ENCODE data around the gene SGMS1.

Gene SGMS1

DNA sequence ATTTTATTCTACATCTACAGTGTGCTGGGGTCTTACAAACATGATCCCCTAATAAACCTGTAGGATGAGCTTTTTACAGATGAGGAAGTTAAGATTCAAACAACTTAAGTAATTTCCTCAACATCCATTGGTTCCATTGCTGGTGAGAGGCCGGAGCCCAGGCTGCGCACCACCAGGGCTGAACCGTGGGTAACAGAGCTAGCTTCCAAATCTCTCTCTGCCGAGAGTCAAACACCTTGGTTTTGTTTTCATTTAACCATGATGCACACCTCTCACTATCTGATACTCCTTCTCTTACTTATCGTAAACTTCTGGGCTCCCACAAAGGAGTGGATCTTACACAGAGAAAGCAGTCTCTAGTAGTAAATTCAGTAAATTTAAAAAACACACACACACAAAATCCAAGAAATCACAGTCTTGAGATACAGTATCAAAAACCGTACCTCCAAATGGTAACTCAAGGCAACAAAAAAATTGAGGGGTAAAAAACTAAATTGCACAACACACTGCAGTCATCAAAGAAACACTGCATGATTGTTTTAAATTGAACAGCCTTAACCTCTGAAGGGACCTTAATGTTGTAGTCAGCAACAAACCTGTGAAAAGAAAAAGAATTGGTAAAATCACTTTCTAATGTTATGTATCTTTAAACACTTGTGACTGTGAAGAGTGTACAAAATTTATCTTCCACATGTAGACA lies 20.5 kb downstream of the SGMS1 start:
- H3K9me3 ChIP-seq (ENCODE audit: control insufficient read depth, insufficient read depth, low read length), result no peaks in the 10 kb centered on the region
- H3K4me2 ChIP-seq (ENCODE audit: low read length), result peak overlapping the region; percentile 59
- H3K27ac ChIP-seq (ENCODE audit: low read depth, low read length), result no peak overlapping the region
- no peaks in the 10 kb centered on the region for H3K27me3 ChIP-seq (ENCODE audit: control insufficient read depth, low read length)
- H3K79me2 ChIP-seq (ENCODE audit: control insufficient read depth, low read length), result peaks cover 15% of the 10 kb centered on the region
- H3K36me3 ChIP-seq (ENCODE audit: control insufficient read depth, low read length), result no peaks in the 10 kb centered on the region
- H3K9me2 ChIP-seq (replicated peaks; ENCODE audit: control insufficient read depth, low read length), result no peaks in the 10 kb centered on the region
- TF ChIP-seq, protein P1, sequence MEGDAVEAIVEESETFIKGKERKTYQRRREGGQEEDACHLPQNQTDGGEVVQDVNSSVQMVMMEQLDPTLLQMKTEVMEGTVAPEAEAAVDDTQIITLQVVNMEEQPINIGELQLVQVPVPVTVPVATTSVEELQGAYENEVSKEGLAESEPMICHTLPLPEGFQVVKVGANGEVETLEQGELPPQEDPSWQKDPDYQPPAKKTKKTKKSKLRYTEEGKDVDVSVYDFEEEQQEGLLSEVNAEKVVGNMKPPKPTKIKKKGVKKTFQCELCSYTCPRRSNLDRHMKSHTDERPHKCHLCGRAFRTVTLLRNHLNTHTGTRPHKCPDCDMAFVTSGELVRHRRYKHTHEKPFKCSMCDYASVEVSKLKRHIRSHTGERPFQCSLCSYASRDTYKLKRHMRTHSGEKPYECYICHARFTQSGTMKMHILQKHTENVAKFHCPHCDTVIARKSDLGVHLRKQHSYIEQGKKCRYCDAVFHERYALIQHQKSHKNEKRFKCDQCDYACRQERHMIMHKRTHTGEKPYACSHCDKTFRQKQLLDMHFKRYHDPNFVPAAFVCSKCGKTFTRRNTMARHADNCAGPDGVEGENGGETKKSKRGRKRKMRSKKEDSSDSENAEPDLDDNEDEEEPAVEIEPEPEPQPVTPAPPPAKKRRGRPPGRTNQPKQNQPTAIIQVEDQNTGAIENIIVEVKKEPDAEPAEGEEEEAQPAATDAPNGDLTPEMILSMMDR (IDR thresholded peaks at IDR 0.05; ENCODE audit: low read depth, low read length, poor library complexity, severe bottlenecking), result no peak
- TF ChIP-seq EZH2phosphoT487 (IDR thresholded peaks at IDR 0.05; ENCODE audit: borderline replicate concordance, low read length), result no peak
- H3F3A ChIP-seq (ENCODE audit: control insufficient read depth, insufficient read depth), result no peaks in the 10 kb centered on the region
- H4K20me1 ChIP-seq (ENCODE audit: control insufficient read depth, insufficient read depth, low read depth, low read length), result peaks cover 9% of the 10 kb centered on the region; the same call in 1 of the 2 replicates
- no peak overlapping the region for H3K4me3 ChIP-seq (ENCODE audit: low read length)
- H3K4me1 ChIP-seq (ENCODE audit: control insufficient read depth, low read length), result peaks cover 26% of the 10 kb centered on the region

DNA sequence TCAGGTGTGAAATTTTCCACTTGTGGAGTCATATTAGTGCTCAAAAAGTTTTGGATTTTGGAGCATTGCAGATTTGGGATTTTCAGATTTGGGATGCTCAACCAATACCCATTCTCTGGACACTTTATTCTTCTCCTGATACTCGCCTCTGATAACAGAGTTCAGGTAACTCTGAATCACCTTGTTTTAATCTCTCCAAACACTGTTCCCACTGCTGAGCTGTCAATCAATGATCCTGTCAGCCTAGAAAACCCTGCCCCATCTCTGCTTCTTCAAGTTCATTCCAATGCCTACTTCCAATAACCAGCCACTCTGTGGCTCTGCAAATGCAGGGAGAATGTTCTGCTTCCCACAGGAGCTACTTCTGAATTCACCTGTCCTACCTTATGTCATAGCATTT lies 21.8 kb downstream of the SGMS1 start:
- Histone ChIP-seq H3K4me3 (ENCODE audit: low read length) (no peak overlapping the region), H3K4me1 (ENCODE audit: control insufficient read depth, low read length) (peaks cover 18% of the 10 kb centered on the region), H3K9me3 (ENCODE audit: control insufficient read depth, insufficient read depth, low read length) (no peaks in the 10 kb centered on the region), H3K27me3 (ENCODE audit: control insufficient read depth, low read length) (no peaks in the 10 kb centered on the region), H3F3A (ENCODE audit: control insufficient read depth, insufficient read depth) (no peaks in the 10 kb centered on the region), H3K79me2 (ENCODE audit: control insufficient read depth, low read length) (peaks cover 15% of the 10 kb centered on the region), H3K9me2 (replicated peaks; ENCODE audit: control insufficient read depth, low read length) (no peaks in the 10 kb centered on the region), H4K20me1 (ENCODE audit: control insufficient read depth, insufficient read depth, low read depth, low read length) (peaks cover 9% of the 10 kb centered on the region; the same call in 1 of the 2 replicates), H3K4me2 (ENCODE audit: low read length) (no peak overlapping the region), H3K27ac (ENCODE audit: low read depth, low read length) (no peak overlapping the region), H3K36me3 (ENCODE audit: control insufficient read depth, low read length) (no peaks in the 10 kb centered on the region)
- TF ChIP-seq, protein P1 (IDR thresholded peaks at IDR 0.05; ENCODE audit: low read depth, low read length, poor library complexity, severe bottlenecking), result no peak
- TF ChIP-seq EZH2phosphoT487 (IDR thresholded peaks at IDR 0.05; ENCODE audit: borderline replicate concordance, low read length), result no peak

DNA sequence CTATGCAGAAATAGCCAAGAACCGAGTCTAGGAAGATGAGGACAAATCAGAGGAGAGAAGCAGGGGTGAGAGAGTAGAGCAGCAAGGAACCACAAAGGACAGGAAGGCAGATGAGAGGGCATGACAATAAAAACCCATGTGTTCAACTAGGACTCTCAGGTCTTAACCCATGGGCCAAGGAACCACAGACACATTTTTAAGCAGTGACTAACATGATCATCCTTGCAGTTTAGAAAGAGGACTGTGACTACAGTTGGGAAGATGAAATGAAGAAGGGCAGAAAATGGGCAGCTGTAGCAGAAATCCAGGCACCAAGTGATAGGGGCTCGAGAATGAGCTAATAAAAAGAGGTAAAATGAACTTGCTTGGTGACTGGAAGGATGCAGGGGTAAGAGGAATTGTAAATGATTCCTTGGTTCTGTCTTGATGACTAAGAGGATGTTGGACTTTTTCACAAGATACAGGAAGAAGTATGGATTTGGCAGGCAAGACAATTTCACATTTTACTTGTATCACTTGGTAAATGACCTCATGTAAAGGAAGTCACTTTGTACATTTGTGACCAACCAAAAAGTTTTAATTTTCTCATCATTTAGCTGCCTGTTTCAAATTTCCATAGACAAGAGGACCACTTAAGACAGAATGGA lies 22.8 kb downstream of the SGMS1 start:
- peaks cover 18% of the 10 kb centered on the region for H3K4me1 ChIP-seq (ENCODE audit: control insufficient read depth, low read length)
- no peak for TF ChIP-seq EZH2phosphoT487 (IDR thresholded peaks at IDR 0.05; ENCODE audit: borderline replicate concordance, low read length)
- TF ChIP-seq, protein P1 (IDR thresholded peaks at IDR 0.05; ENCODE audit: low read depth, low read length, poor library complexity, severe bottlenecking), result no peak
- H3K27ac ChIP-seq (ENCODE audit: low read depth, low read length), result no peak overlapping the region
- no peak overlapping the region for H3K4me2 ChIP-seq (ENCODE audit: low read length)
- H3F3A ChIP-seq (ENCODE audit: control insufficient read depth, insufficient read depth), result no peaks in the 10 kb centered on the region
- H3K9me3 ChIP-seq (ENCODE audit: control insufficient read depth, insufficient read depth, low read length), result no peaks in the 10 kb centered on the region
- no peak overlapping the region for H3K4me3 ChIP-seq (ENCODE audit: low read length)
- no peaks in the 10 kb centered on the region for H3K27me3 ChIP-seq (ENCODE audit: control insufficient read depth, low read length)
- peaks cover 15% of the 10 kb centered on the region for H3K79me2 ChIP-seq (ENCODE audit: control insufficient read depth, low read length)
- H3K9me2 ChIP-seq (replicated peaks; ENCODE audit: control insufficient read depth, low read length), result no peaks in the 10 kb centered on the region
- no peaks in the 10 kb centered on the region for H3K36me3 ChIP-seq (ENCODE audit: control insufficient read depth, low read length)
- H4K20me1 ChIP-seq (ENCODE audit: control insufficient read depth, insufficient read depth, low read depth, low read length), result peaks cover 6% of the 10 kb centered on the region; the same call in 1 of the 2 replicates

Measured in DOHH2 (cell line).